Parathyroid adenoma (tissue), 2 donors: Measurements from ENCODE around the gene ALK.

ENCODE experiments used
- H2AFZ ChIP-seq: fragments of 300-600 bp; sonication (generic); one replicate; pipeline ENCODE4 v1.7.0; 2017; ENCODE audit warnings: antibody characterized with exemption, mild to moderate bottlenecking
- H3K27ac ChIP-seq: fragments of 300-600 bp; sonication (generic); one replicate; pipeline ENCODE4 v1.7.0; 2017
- H3K27me3 ChIP-seq: fragments of 300-600 bp; sonication (generic); one replicate; pipeline ENCODE4 v1.7.0; 2017; ENCODE audit warnings: low read length; ENCODE audit not compliant: control insufficient read depth, insufficient read depth
- H3K36me3 ChIP-seq: fragments of 300-600 bp; sonication (generic); one replicate; pipeline ENCODE4 v1.7.0; 2017; ENCODE audit warnings: low read length; ENCODE audit not compliant: control insufficient read depth, insufficient read depth
- H3K4me1 ChIP-seq: fragments of 300-600 bp; sonication (generic); one replicate; pipeline ENCODE4 v1.7.0; 2017; ENCODE audit warnings: control low read depth
- H3K4me2 ChIP-seq: fragments of 300-600 bp; sonication (generic); one replicate; pipeline ENCODE4 v1.7.0; 2017; ENCODE audit warnings: low read length
- H3K4me3 ChIP-seq: fragments of 300-600 bp; sonication (generic); one replicate; pipeline ENCODE4 v1.7.0; 2017; ENCODE audit warnings: low read depth, low read length
- H3K79me2 ChIP-seq: fragments of 300-600 bp; sonication (generic); one replicate; pipeline ENCODE4 v1.7.0; 2017; ENCODE audit warnings: control low read depth
- H3K9ac ChIP-seq: fragments of 300-600 bp; sonication (generic); one replicate; pipeline ENCODE4 v1.7.0; 2017; ENCODE audit warnings: mild to moderate bottlenecking
- H3K9me3 ChIP-seq: fragments of 300-600 bp; sonication (generic); one replicate; pipeline ENCODE4 v1.7.0; 2017; ENCODE audit warnings: low read length; ENCODE audit not compliant: control insufficient read depth
- CTCF ChIP-seq: fragments of 300-600 bp; sonication (generic); IDR thresholded peaks from one replicate; pipeline ENCODE4 v1.7.0; 2017; ENCODE audit warnings: antibody characterized with exemption, mild to moderate bottlenecking
- donor health status: primary hyperparathyroidism.

Gene ALK

GRCh38 chr2:29450596-29451222 is 470.7 kb downstream of the ALK start:
- Histone ChIP-seq H3K27ac (no peak overlapping the region), H3K9me3 (no peaks in the 10 kb centered on the region), H3K4me3 (no peak overlapping the region), H3K36me3 (no peaks in the 10 kb centered on the region), H3K79me2 (no peaks in the 10 kb centered on the region), H3K27me3 (no peaks in the 10 kb centered on the region), H2AFZ (no peak overlapping the region), H3K4me1 (no peaks in the 10 kb centered on the region), H3K4me2 (no peak overlapping the region), H3K9ac (no peak overlapping the region)
- no peak for TF ChIP-seq CTCF

- Histone ChIP-seq H3K36me3 (no peaks in the 10 kb centered on the region), H3K4me2 (no peak overlapping the region), H2AFZ (no peak overlapping the region), H3K27me3 (no peaks in the 10 kb centered on the region), H3K79me2 (no peaks in the 10 kb centered on the region), H3K27ac (no peak overlapping the region), H3K9ac (no peak overlapping the region), H3K9me3 (no peaks in the 10 kb centered on the region), H3K4me3 (no peak overlapping the region), H3K4me1 (no peaks in the 10 kb centered on the region)
- TF ChIP-seq CTCF, result no peak
Measured at GRCh38 chr2:29449499-29449898, 471.9 kb downstream of the ALK start.

- no peaks in the 10 kb centered on the region for H3K27me3 ChIP-seq
Measured at GRCh38 chr2:29448096-29448688, 473.2 kb downstream of the ALK start.

GRCh38 chr2:29447513-29447912 is 473.9 kb downstream of the ALK start:
- no peak overlapping the region for H3K9ac ChIP-seq
- no peak for TF ChIP-seq CTCF
- H3K9me3 ChIP-seq, result no peaks in the 10 kb centered on the region

More at GRCh38 chr2:29448096-29448688, 473.2 kb downstream of the ALK start:
- no peaks in the 10 kb centered on the region for H3K4me1 ChIP-seq
- H3K4me2 ChIP-seq, result no peak overlapping the region
- H3K79me2 ChIP-seq, result no peaks in the 10 kb centered on the region
- no peak overlapping the region for H2AFZ ChIP-seq
- no peak overlapping the region for H3K4me3 ChIP-seq
- no peak overlapping the region for H3K27ac ChIP-seq
- no peaks in the 10 kb centered on the region for H3K36me3 ChIP-seq
- TF ChIP-seq CTCF, result no peak
- no peaks in the 10 kb centered on the region for H3K9me3 ChIP-seq
- no peak overlapping the region for H3K9ac ChIP-seq

GRCh38 chr2:29446847-29447246 is 474.5 kb downstream of the ALK start:
- H3K27ac ChIP-seq, result no peak overlapping the region
- no peaks in the 10 kb centered on the region for H3K36me3 ChIP-seq
- no peaks in the 10 kb centered on the region for H3K9me3 ChIP-seq
- H3K4me2 ChIP-seq, result no peak overlapping the region
- H2AFZ ChIP-seq, result no peak overlapping the region
- no peak overlapping the region for H3K9ac ChIP-seq
- no peak for TF ChIP-seq CTCF
- no peaks in the 10 kb centered on the region for H3K4me1 ChIP-seq
- no peaks in the 10 kb centered on the region for H3K27me3 ChIP-seq
- H3K79me2 ChIP-seq, result no peaks in the 10 kb centered on the region
- no peak overlapping the region for H3K4me3 ChIP-seq

More at GRCh38 chr2:29447513-29447912, 473.9 kb downstream of the ALK start:
- Histone ChIP-seq H3K27me3 (no peaks in the 10 kb centered on the region), H3K27ac (no peak overlapping the region), H3K4me3 (no peak overlapping the region), H3K4me1 (no peaks in the 10 kb centered on the region), H3K4me2 (no peak overlapping the region), H3K36me3 (no peaks in the 10 kb centered on the region), H2AFZ (no peak overlapping the region), H3K79me2 (no peaks in the 10 kb centered on the region)
